AG09309 (cell line): ENCODE measurements around the gene CYP46A1.

Experiments used
- DNase-seq: peaks from one replicate; pipeline ENCODE4 v3.0.0-alpha.2; 2010; ENCODE audit warnings: low read depth
- H3K4me3 ChIP-seq: 2 replicates; pipeline ENCODE4 v1.5.1; 2011; ENCODE audit warnings: mild to moderate bottlenecking, low read depth, low read length, moderate library complexity; ENCODE audit not compliant: control insufficient read depth
- CTCF ChIP-seq: IDR thresholded peaks from 2 replicates; pipeline ENCODE4 v1.5.1; 2011; ENCODE audit warnings: mild to moderate bottlenecking, low read depth, low read length, inconsistent platforms; ENCODE audit not compliant: insufficient read depth, control insufficient read depth; ENCODE audit errors: missing control alignments

Gene CYP46A1

GRCh38 chr14:99644035-99644587 is 40.0 kb upstream of the CYP46A1 start:
- no peak for DNase-seq
- no peak for TF ChIP-seq CTCF
- H3K4me3 ChIP-seq, result no peak overlapping the region

GRCh38 chr14:99644723-99645544 is 39.2 kb upstream of the CYP46A1 start, which contains the start of gene HHIPL1:
Gene HHIPL1, plus strand, starts transcription at chr14:99645129. Its CDS starts 79 bp downstream, at chr14:99645208.
- no peak for DNase-seq
- TF ChIP-seq CTCF, result no peak
- peak within 1 kb of the TSS; percentile 21 for H3K4me3 ChIP-seq

- no peak for TF ChIP-seq CTCF
- no peak for DNase-seq
- H3K4me3 ChIP-seq, result peak overlapping the region; percentile 21
These were observed 38.3 kb upstream of the CYP46A1 start for GRCh38 chr14:99645545-99646505.

GRCh38 chr14:99647411-99647810 is 36.7 kb upstream of the CYP46A1 start:
- TF ChIP-seq CTCF, result no peak
- no peak for DNase-seq
- no peak overlapping the region for H3K4me3 ChIP-seq

- no peak for DNase-seq
- H3K4me3 ChIP-seq, result no peak overlapping the region
- no peak for TF ChIP-seq CTCF
These were observed 35.9 kb upstream of the CYP46A1 start for GRCh38 chr14:99648027-99648784.

- TF ChIP-seq CTCF, result no peak
- H3K4me3 ChIP-seq, result no peak overlapping the region
- DNase-seq, result no peak
These were observed 34.9 kb upstream of the CYP46A1 start for GRCh38 chr14:99649219-99649618.
